ENCODE data around the gene DRAM2.

DRAM2 gene

DNA sequence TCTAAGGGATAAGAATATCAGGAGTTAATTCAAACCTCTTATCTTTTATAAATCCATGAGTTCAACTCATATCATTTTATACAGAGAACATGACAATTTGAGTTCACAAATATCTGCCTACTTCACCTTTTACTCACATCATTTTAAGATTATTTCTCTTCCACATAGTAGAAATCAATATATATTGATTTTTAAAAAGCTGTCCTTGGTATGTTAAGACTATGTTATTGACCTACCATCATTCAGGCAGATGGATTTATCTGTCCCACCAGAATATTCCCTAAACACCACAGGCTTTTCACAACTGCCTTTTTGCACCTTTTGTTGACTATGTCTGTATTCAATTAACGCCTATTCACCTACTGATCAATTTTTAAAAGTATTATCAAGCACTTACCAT, 13.5 kb downstream of the DRAM2 start:
- ChIA-PET POLR2A (ENCODE audit: low non-redundant PET) (no interaction called here), CTCF (no interaction called here)
- H3K27ac ChIP-seq, result no peak overlapping the region
- TF ChIP-seq, protein P1, sequence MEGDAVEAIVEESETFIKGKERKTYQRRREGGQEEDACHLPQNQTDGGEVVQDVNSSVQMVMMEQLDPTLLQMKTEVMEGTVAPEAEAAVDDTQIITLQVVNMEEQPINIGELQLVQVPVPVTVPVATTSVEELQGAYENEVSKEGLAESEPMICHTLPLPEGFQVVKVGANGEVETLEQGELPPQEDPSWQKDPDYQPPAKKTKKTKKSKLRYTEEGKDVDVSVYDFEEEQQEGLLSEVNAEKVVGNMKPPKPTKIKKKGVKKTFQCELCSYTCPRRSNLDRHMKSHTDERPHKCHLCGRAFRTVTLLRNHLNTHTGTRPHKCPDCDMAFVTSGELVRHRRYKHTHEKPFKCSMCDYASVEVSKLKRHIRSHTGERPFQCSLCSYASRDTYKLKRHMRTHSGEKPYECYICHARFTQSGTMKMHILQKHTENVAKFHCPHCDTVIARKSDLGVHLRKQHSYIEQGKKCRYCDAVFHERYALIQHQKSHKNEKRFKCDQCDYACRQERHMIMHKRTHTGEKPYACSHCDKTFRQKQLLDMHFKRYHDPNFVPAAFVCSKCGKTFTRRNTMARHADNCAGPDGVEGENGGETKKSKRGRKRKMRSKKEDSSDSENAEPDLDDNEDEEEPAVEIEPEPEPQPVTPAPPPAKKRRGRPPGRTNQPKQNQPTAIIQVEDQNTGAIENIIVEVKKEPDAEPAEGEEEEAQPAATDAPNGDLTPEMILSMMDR (conservative IDR thresholded peaks at IDR 0.05; ENCODE audit: low read depth), result no peak
- DNase-seq (ENCODE audit: low spot score), result no peak

DNA sequence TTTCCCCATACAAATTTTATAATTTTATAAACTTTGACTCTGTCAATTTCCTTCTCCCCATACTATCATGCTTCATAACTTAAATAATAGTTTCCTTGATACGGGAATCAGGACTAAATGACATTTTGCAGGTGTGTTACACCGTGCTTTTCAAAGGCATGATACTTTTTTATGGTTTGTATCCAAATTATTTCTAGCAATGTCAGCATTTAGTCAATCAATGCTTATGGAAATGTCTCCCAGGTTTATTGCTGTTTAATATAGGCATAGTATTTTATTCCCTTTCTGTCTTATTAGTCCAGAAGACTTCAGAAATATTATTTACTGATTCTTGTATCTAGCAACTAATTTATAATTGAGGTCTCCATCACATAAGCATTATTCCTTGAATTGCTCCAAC, 23.4 kb downstream of the DRAM2 start:
- ChIA-PET CTCF (no interaction called here), POLR2A (ENCODE audit: low non-redundant PET) (no interaction called here)
- TF ChIP-seq, protein P1 (conservative IDR thresholded peaks at IDR 0.05; ENCODE audit: low read depth), result no peak
- DNase-seq (ENCODE audit: low spot score), result no peak
- no peak overlapping the region for H3K27ac ChIP-seq

DNA sequence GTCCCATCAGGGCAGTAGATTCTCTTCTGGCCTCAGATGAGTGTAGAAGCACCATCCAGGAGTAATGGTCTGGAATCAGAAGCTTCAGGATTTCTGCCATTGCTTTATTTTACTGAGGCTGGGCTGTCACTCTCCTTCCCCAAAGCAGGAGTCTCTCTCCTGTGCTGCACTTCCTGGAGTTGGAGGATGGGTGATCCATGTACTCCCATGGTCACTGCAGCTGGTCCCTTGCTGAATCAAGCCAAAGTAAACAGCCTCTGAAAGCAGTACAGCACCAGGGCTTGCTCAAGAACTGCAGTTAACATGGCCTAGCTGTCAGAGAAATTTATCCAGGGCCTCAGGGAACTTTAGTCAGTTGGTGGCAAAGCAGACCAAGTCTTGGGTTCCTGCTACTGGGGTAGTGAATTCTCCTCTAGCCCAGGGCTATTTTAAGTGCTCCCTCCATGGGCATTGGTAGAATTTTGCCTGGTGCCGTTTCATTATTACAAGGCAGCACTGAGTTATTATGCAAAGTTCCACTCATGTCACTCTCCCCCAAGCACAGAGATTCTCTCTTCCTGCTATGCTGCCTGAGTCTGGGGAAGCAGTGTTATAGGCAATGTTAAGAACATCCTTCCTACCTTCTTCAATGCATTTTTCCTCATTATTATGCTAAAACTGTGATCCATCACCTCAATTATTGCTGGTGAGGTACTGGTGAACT, 29.5 kb downstream of the DRAM2 start:
- ChIA-PET POLR2A (ENCODE audit: low non-redundant PET) (no interaction called here), CTCF (no interaction called here)
- TF ChIP-seq, protein P1 (conservative IDR thresholded peaks at IDR 0.05; ENCODE audit: low read depth), result no peak
- DNase-seq (ENCODE audit: low spot score), result no peak
- no peak overlapping the region for H3K27ac ChIP-seq

DNA sequence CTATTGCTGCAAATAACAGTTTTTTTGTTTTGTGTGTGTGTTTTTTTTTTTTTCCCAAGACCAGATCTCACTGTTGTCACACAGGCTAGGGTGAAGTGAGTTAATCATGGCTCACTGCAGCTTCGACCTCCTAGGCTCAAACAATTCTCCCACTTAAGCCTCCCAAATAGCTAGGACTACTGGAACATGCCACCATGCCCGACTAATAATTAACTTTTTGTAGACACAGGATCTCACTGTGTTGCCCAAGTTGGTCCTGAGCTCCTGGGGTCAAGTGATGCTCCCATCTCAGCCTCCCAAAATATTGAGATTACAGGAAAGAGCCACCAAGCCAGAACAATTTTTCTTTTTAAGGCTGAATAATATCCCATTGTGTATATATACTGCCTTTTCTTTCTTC, 34.9 kb downstream of the DRAM2 start:
- TF ChIP-seq, protein P1 (conservative IDR thresholded peaks at IDR 0.05; ENCODE audit: low read depth), result no peak
- DNase-seq (ENCODE audit: low spot score), result no peak
- CTCF ChIA-PET, result no interaction called here
- POLR2A ChIA-PET (ENCODE audit: low non-redundant PET), result no interaction called here
- no peak overlapping the region for H3K27ac ChIP-seq

DNA sequence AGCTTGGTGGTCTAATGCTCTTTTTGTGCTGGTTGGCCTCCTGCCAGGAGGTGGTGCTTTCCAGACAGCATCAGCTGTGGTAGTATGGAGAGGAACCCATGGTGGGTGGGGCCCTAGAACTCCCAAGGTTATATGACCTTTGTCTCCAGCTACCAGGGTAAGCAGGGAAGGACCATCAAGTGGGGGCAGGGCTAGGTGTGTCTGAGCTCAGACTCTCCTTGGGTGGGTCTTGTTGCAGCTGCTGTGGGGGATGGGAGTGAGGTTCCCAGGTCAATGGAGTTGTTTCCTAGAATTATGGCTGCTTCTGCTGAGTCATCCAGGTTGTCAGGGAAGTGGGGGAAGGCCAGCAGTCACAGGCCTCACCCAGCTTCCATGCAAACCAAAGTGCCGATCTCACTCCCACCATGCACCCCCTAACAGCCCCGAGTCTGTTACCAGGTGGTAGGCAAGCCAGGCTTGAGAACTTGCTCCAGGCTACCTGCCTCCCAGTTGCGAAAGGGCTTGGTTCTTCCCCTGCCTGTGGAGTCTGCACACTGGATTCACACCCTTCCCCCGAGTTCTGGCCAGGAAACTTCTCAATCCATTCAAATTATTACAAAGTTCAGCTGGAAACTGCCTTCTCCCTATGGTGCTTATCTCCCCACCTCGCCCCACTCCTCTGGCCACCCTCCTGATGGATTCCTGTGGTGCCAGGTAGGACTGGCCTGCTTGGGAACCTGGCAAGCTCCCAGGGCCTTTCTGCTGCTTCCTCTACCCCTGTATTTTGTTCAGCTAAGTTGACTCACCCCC, 37.8 kb downstream of the DRAM2 start:
- TF ChIP-seq, protein P1 (conservative IDR thresholded peaks at IDR 0.05; ENCODE audit: low read depth), result no peak
- POLR2A ChIA-PET (ENCODE audit: low non-redundant PET), result no interaction called here
- CTCF ChIA-PET, result no interaction called here
- no peak overlapping the region for H3K27ac ChIP-seq
- no peak for DNase-seq (ENCODE audit: low spot score)

DNA sequence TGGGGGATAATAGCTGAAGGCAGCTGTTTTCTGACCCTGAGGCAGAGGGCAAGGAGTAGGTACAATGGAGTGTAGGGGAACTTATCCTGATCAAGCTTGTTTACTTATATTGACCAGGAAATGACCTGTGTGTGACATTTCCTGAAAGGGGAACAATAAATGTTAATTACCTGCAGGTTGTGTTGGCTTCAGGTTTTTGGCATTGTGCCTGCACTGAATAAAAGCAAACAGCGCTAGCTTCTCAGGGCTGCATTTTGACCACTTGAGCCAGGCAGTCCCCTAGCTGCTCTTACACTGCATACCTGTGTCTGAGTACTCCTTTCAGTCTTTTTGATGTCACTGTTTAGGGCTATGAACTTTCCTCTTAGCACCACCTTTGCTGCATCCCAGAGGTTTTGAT, 40.6 kb downstream of the DRAM2 start:
- ChIA-PET POLR2A (ENCODE audit: low non-redundant PET) (no interaction called here), CTCF (no interaction called here)
- TF ChIP-seq, protein P1 (conservative IDR thresholded peaks at IDR 0.05; ENCODE audit: low read depth), result no peak
- no peak overlapping the region for H3K27ac ChIP-seq
- no peak for DNase-seq (ENCODE audit: low spot score)
